HEK293 (cell line): ENCODE measurements around the gene STIM1.
A peak's percentile ranks its signal among the peaks of the same experiment; 100 is the strongest.

Experiments
- CTCF ChIA-PET: fragments of 350-600 bp; formaldehyde crosslinking; extraction: SDS; loops from one replicate; lab custom pipeline; 2021; ENCODE audit warnings: antibody characterized with exemption; lab: Yijun Ruan, JAX
- POLR2A ChIA-PET: fragments of 300-600 bp; formaldehyde crosslinking; extraction: SDS; loops from one replicate; lab custom pipeline; 2020; ENCODE audit warnings: antibody characterized with exemption, inconsistent platforms; lab: Yijun Ruan, JAX
- H3K27ac ChIP-seq: fragments of 200-500 bp; sonication (Bioruptor generic); 2 replicates; pipeline ENCODE4 v1.5.1; 2014; ENCODE audit warnings: low read depth, low read length, control low read depth, inconsistent platforms; ENCODE audit errors: extremely low read depth
- H3K36me3 ChIP-seq, 2 experiments: fragments of 200-500 bp in 1 of 2; sonication (Bioruptor generic) in 1 of 2; 1 replicate in 1 of 2; 2 replicates in 1 of 2; pipeline ENCODE4 v1.5.1; 2014 to 2017; ENCODE audit warnings: inconsistent platforms in 2 of 2, low read length in 2 of 2; ENCODE audit not compliant: control insufficient read depth in 2 of 2, insufficient read depth in 1 of 2
- H3K4me1 ChIP-seq: fragments of 200-500 bp; sonication (Bioruptor generic); 2 replicates; pipeline ENCODE4 v1.5.1; 2014; ENCODE audit warnings: mild to moderate bottlenecking, low read length, inconsistent platforms; ENCODE audit not compliant: control insufficient read depth, insufficient read depth
- H3K4me3 ChIP-seq: 2 replicates; pipeline ENCODE4 v1.5.1; 2011; ENCODE audit warnings: low read depth, mild to moderate bottlenecking, control low read depth, low read length, moderate library complexity
- H3K9me3 ChIP-seq: fragments of 200-500 bp; sonication (Bioruptor generic); 2 replicates; pipeline ENCODE4 v1.5.1; 2014; ENCODE audit warnings: low read depth, low read length, inconsistent platforms; ENCODE audit not compliant: control insufficient read depth, insufficient read depth
- CTCF ChIP-seq: fragments of 450-650 bp; formaldehyde crosslinking; IDR thresholded peaks from 2 replicates; pipeline ENCODE4 v1.5.1; 2016; ENCODE audit warnings: missing biosample characterization, missing genetic modification characterization
- GFI1B ChIP-seq: fragments of 450-650 bp; formaldehyde crosslinking; IDR thresholded peaks from 2 replicates; pipeline ENCODE4 v1.5.1; 2016; ENCODE audit warnings: missing biosample characterization, missing genetic modification characterization
- HOXD13 ChIP-seq: sonication (generic); formaldehyde crosslinking; IDR thresholded peaks from 2 replicates; pipeline ENCODE4 v1.8.0; 2022; ENCODE audit warnings: missing genetic modification reagents, borderline replicate concordance
- REST ChIP-seq: fragments of 450-650 bp; formaldehyde crosslinking; IDR thresholded peaks from 2 replicates; pipeline ENCODE4 v1.5.1; 2016; ENCODE audit warnings: missing biosample characterization, missing genetic modification characterization
- ZBTB17 ChIP-seq: fragments of 450-650 bp; formaldehyde crosslinking; IDR thresholded peaks from 2 replicates; pipeline ENCODE4 v1.5.1; 2016; ENCODE audit warnings: missing biosample characterization, missing genetic modification characterization
- ZBTB48 ChIP-seq: fragments of 450-650 bp; formaldehyde crosslinking; IDR thresholded peaks from 2 replicates; pipeline ENCODE4 v1.5.1; 2016; ENCODE audit warnings: missing biosample characterization, missing genetic modification characterization
- ZBTB6 ChIP-seq: fragments of 450-650 bp; formaldehyde crosslinking; IDR thresholded peaks from 2 replicates; pipeline ENCODE4 v1.5.1; 2017; ENCODE audit warnings: missing biosample characterization, missing genetic modification characterization
- ZNF169 ChIP-seq: fragments of 450-650 bp; formaldehyde crosslinking; IDR thresholded peaks from 2 replicates; pipeline ENCODE4 v1.5.1; 2016; ENCODE audit warnings: missing biosample characterization, missing genetic modification characterization
- ZNF335 ChIP-seq: fragments of 450-650 bp; formaldehyde crosslinking; conservative IDR thresholded peaks from 2 replicates; pipeline ENCODE4 v1.5.1; 2016; ENCODE audit warnings: missing biosample characterization, missing genetic modification characterization
- ZNF362 ChIP-seq: fragments of 450-650 bp; formaldehyde crosslinking; IDR thresholded peaks from 2 replicates; pipeline ENCODE4 v1.5.1; 2016; ENCODE audit warnings: missing biosample characterization, missing genetic modification characterization
- ZNF433 ChIP-seq: fragments of 450-650 bp; formaldehyde crosslinking; IDR thresholded peaks from 2 replicates; pipeline ENCODE4 v1.5.1; 2016; ENCODE audit warnings: missing biosample characterization, missing genetic modification characterization, low read depth
- ZNF488 ChIP-seq: fragments of 450-650 bp; formaldehyde crosslinking; IDR thresholded peaks from 2 replicates; pipeline ENCODE4 v1.5.1; 2016; ENCODE audit warnings: missing biosample characterization, missing genetic modification characterization
- ZNF600 ChIP-seq: fragments of 450-650 bp; formaldehyde crosslinking; IDR thresholded peaks from 2 replicates; pipeline ENCODE4 v1.5.1; 2016; ENCODE audit warnings: missing biosample characterization, missing genetic modification characterization

STIM1 gene

GRCh38 chr11:3823762-3824506, 31.5 kb upstream of the STIM1 start (continued):
- no peak for TF ChIP-seq ZNF362 (tag by site-specific recombination)
- no peak for TF ChIP-seq ZNF335
- no peak for TF ChIP-seq HOXD13 (CRISPR knock-in tag)
- TF ChIP-seq ZNF488 (tag by site-specific recombination) = no peak
- no peak for TF ChIP-seq GFI1B (tag by site-specific recombination)
- TF ChIP-seq ZNF433 (tag by site-specific recombination) = no peak
- no peak for TF ChIP-seq REST (tag by site-specific recombination)
- TF ChIP-seq ZNF169 (tag by site-specific recombination) = no peak

- H3K4me3 ChIP-seq = no peak overlapping the region
- H3K9me3 ChIP-seq = no peaks in the 10 kb centered on the region
- H3K27ac ChIP-seq = no peak overlapping the region
- CTCF ChIA-PET = interaction anchor here (0.6 to 1.4 kb wide), 12 partner anchors 9 to 248 kb away, joined by 3 to 18 read pairs (median 4); partner anchors contain the start of gene RHOG
- no peaks in the 10 kb centered on the region for H3K4me1 ChIP-seq
- TF ChIP-seq ZBTB17 (tag by site-specific recombination) (peak; percentile 48; the same call in 1 of the 2 replicates), ZNF600 (tag by site-specific recombination) (peak; percentile 28; the same call in 1 of the 2 replicates), ZBTB6 (no peak), ZBTB48 (tag by site-specific recombination) (peak; percentile 80), CTCF (tag by site-specific recombination) (peak; percentile 85)
- TF ChIP-seq, all 188 proteins: peak for 4
- POLR2A ChIA-PET = interaction anchor here (0.5 to 2.8 kb wide), 5 partner anchors 11 to 27 kb away, joined by 3 to 14 read pairs (median 4); partner anchors contain the start of genes NUP98, PGAP2 and RHOG
- H3K36me3 ChIP-seq = peaks cover 0 to 49% of the 10 kb centered on the region in 2 experiments; a peak in 1 of 3 replicates
These were observed 30.6 kb upstream of the STIM1 start for GRCh38 chr11:3824714-3825472.
